Esophagus squamous epithelium (tissue), 5 donors: Measurements from ENCODE around the gene TNPO1. TPM values are rescaled to one million over a fixed set of nuclear protein-coding genes. Genes with fewer than 3 reads are reported as not detected.

Source experiments
- DNase-seq: peaks from one replicate; lab custom pipeline; 2025; lab: John Stamatoyannopoulos, UW
- H3K27ac ChIP-seq, 4 donors: fragments of 200-600 bp; sonication (generic); one replicate each; pipeline ENCODE4 v1.5.1; 2016 to 2019; ENCODE audit warnings: mild to moderate bottlenecking in 1 of 4
- H3K27me3 ChIP-seq, 4 donors: fragments of 200-600 bp; sonication (generic); 1 replicate in 3 of 4; 2 replicates in 1 of 4; pipeline versions ENCODE4 v1.5.1 to v1.6.0; 2017 to 2021; ENCODE audit warnings: antibody characterized with exemption in 1 of 4
- H3K36me3 ChIP-seq, 3 donors: fragments of 200-600 bp; sonication (generic); one replicate each; pipeline ENCODE4 v1.5.1; 2016 to 2019
- H3K4me1 ChIP-seq, 3 donors: fragments of 200-600 bp; sonication (generic); one replicate each; pipeline ENCODE4 v1.5.1; 2017 to 2019
- H3K4me3 ChIP-seq, 4 donors: fragments of 200-600 bp; sonication (generic); 1 replicate in 3 of 4; 2 replicates in 1 of 4; pipeline ENCODE4 v1.5.1; 2016 to 2019; ENCODE audit warnings: mild to moderate bottlenecking in 2 of 4, moderate library complexity in 1 of 4
- H3K9me3 ChIP-seq, 3 donors: fragments of 200-600 bp; sonication (generic); one replicate each; pipeline ENCODE4 v1.5.1; 2016 to 2019
- POLR2A ChIP-seq, 4 donors: fragments of 450-650 bp; IDR thresholded peaks; one replicate each; pipeline ENCODE4 v1.6.1; 2017; ENCODE audit warnings: antibody characterized with exemption in 4 of 4, mild to moderate bottlenecking in 4 of 4, moderate library complexity in 3 of 4
- WGBS, 2 donors: methylation state at CpG; one replicate each; pipeline ENCODE4 v1.1.5; 2018; 5-methylcytosine and 5-hydroxymethylcytosine counted together
- intact Hi-C: fragments of 100-400 bp; cut with DNase I; formaldehyde crosslinking; loops from one replicate; pipeline ENCODE4 v1.15.0; 2022
- total RNA-seq, 4 donors: library from RNA; depleted of rRNA; stranded (reverse); fragments of >200 nt; gene quantifications; one replicate each; pipeline ENCODE4 v1.1.0, GENCODE V29; 2016
- TF ChIP-seq, protein P1 (sequence below), 6 experiments: fragments of 450-650 bp in 4 of 6; fragments of 200-600 bp in 2 of 6; sonication (generic) in 2 of 6; IDR thresholded peaks; one replicate each; pipeline ENCODE4 v1.5.1; 2016 to 2019; ENCODE audit warnings: antibody characterized with exemption in 6 of 6, mild to moderate bottlenecking in 4 of 6, moderate library complexity in 4 of 6
- donor health status: DM: yes; HTN: yes; CAD: no.

Gene TNPO1
- total RNA-seq, 4 donors from 2014 or later: 49.1 to 90.6 (median 78.0) TPM

DNA sequence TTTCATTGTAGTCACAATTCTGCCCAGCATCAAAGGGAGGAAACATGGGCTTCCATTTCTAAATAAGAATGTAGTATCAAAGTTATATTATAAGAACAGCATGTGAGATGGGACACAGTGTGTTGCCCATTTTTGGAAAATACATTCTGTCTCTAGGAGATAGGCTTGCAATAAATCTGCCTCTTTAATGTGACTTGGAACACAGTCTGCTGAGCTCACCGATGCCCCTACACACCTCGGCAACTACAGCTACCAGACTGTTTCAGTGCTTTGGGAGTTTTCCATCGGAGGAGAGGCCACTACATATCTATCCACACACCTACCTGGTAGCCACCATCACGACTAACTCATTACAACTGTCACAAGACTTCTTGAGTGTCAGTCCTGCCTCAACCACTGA, 120.4 kb downstream of the TNPO1 start:
- no peak for DNase-seq
- H3K36me3 ChIP-seq: no peaks in the 10 kb centered on the region
- WGBS, 2 donors: 84 to 85% methylated on average over 4 of the region's 4 CpGs
- TF ChIP-seq POLR2A (IDR thresholded peaks at IDR 0.05): no peak
- TF ChIP-seq, protein P1, sequence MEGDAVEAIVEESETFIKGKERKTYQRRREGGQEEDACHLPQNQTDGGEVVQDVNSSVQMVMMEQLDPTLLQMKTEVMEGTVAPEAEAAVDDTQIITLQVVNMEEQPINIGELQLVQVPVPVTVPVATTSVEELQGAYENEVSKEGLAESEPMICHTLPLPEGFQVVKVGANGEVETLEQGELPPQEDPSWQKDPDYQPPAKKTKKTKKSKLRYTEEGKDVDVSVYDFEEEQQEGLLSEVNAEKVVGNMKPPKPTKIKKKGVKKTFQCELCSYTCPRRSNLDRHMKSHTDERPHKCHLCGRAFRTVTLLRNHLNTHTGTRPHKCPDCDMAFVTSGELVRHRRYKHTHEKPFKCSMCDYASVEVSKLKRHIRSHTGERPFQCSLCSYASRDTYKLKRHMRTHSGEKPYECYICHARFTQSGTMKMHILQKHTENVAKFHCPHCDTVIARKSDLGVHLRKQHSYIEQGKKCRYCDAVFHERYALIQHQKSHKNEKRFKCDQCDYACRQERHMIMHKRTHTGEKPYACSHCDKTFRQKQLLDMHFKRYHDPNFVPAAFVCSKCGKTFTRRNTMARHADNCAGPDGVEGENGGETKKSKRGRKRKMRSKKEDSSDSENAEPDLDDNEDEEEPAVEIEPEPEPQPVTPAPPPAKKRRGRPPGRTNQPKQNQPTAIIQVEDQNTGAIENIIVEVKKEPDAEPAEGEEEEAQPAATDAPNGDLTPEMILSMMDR (IDR thresholded peaks at IDR 0.05): no peak
- H3K27me3 ChIP-seq: no peaks in the 10 kb centered on the region
- no peaks in the 10 kb centered on the region for H3K9me3 ChIP-seq
- peaks cover 0 to 4% (median 0%) of the 10 kb centered on the region in 3 donors for H3K4me1 ChIP-seq
- H3K4me3 ChIP-seq: no peak overlapping the region
- peak overlapping the region in 1 of 4 donors; percentile 56 for H3K27ac ChIP-seq
- intact Hi-C loops: no loop called here

DNA sequence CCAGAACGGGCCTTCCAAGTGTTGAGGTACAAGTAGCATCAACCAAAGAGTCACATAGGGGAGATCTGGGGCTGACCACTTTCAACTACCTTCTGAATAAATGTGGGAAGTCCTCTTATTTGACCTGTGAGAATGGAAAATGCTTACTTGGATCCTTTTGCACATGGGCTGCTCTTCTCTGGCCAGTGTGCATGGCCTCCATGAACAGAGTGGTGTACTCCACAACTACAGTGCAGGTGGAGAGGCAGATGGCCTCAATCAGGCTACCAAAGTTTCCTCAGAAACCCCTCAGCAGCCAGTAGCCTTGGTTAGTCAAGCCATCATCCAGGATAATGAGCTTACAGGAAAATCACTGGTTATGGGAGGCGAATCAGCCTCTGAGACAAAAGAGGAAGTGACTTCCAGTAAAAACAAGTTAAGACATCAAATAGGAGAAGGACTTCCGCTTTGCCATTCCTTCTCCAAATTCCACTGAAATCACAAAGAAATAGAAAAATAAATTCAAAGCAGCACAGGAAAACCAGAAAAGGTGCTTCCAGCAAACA, 121.1 kb downstream of the TNPO1 start:
- peak overlapping the region in 3 of 4 donors; percentile 3 to 56 (median 43) for H3K27ac ChIP-seq

DNA sequence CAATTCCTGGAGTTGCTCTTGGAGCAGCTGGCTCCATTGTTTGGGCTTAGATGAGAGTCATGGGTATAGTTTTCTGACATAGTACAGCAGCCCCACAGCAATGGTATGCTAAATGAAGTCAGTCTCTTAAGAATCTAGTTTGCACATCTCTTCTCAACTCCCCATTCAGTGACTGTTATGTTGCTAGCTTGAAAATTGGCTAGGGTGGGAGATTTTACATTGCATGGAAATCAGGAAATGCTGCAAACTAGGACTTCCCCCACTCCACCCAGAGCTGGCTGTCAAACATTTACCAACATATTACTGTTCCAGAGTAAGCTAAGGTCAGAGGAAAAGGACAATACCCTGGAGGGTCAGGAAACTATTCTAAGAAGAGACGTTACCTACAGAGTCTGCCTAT, 121.7 kb downstream of the TNPO1 start:
- Histone ChIP-seq H3K27me3 (no peaks in the 10 kb centered on the region), H3K27ac (peak overlapping the region in 3 of 4 donors; percentile 3 to 43 (median 36)), H3K9me3 (no peaks in the 10 kb centered on the region), H3K4me1 (peaks cover 0 to 4% (median 0%) of the 10 kb centered on the region in 3 donors), H3K4me3 (no peak overlapping the region), H3K36me3 (no peaks in the 10 kb centered on the region)
- TF ChIP-seq, protein P1 (IDR thresholded peaks at IDR 0.05): no peak
- TF ChIP-seq POLR2A (IDR thresholded peaks at IDR 0.05): no peak
- DNase-seq: no peak
- 43 to 44% methylated on average over 1 of the region's 1 CpG for WGBS, 2 donors
- intact Hi-C loops: no loop called here

More for the DNA sequence above, 121.1 kb downstream of the TNPO1 start:
- H3K9me3 ChIP-seq: no peaks in the 10 kb centered on the region
- no peak overlapping the region for H3K4me3 ChIP-seq
- no peaks in the 10 kb centered on the region for H3K27me3 ChIP-seq
- H3K36me3 ChIP-seq: no peaks in the 10 kb centered on the region
- intact Hi-C loops: no loop called here
- no peak for DNase-seq
- WGBS, 2 donors: 72 to 73% methylated on average over 2 to 3 of the region's 3 CpGs
- peaks cover 0 to 4% (median 0%) of the 10 kb centered on the region in 3 donors for H3K4me1 ChIP-seq
- TF ChIP-seq POLR2A (IDR thresholded peaks at IDR 0.05): no peak
- TF ChIP-seq, protein P1 (IDR thresholded peaks at IDR 0.05): no peak

DNA sequence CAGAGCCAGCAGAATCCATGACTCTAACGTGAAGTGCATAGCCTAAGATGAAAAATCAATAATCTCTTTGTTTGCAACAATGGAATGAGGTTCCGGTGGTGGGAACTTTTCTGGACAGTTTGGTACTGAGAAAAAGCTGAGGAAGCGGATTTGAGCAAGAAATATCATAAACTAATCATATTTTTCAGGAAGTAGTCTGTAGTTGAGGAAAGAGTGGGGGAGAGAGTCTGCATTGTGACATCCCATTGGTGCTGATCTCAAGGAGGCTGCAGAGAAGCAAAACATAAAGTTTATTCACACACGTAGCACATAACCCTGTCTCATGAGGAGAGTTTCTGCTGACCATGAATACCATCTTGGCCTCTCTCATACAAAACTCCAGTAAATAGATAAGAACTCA, 123.6 kb downstream of the TNPO1 start:
- Histone ChIP-seq H3K27ac (no peak overlapping the region), H3K9me3 (no peaks in the 10 kb centered on the region), H3K4me1 (peaks cover 0 to 4% (median 0%) of the 10 kb centered on the region in 3 donors), H3K27me3 (no peaks in the 10 kb centered on the region), H3K36me3 (no peaks in the 10 kb centered on the region), H3K4me3 (no peak overlapping the region)
- WGBS, 2 donors: 50 to 62% methylated on average over 4 of the region's 4 CpGs
- intact Hi-C loops: no loop called here
- TF ChIP-seq, protein P1 (IDR thresholded peaks at IDR 0.05): no peak
- TF ChIP-seq POLR2A (IDR thresholded peaks at IDR 0.05): no peak
- DNase-seq: no peak

DNA sequence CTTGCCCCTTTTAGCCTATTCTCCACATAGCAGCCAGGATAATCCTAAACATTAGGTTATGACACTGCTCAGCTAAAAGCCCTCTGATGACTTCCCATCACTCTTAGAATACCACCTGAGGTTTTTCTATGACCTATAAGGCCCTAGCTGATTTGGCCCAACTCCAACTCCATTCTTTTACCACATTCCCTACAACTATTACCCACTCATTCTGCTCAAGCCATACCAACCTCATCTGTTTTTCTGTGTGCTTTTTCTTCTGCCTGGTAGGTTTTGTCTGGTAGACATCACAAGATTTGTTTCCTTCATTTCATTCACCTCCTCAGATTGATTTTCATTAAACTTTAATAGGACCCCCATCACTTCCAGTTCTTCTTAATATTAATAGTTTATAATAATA, 126.8 kb downstream of the TNPO1 start:
- TF ChIP-seq, protein P1 (IDR thresholded peaks at IDR 0.05): no peak
- no peak for DNase-seq

More for the DNA sequence above, 126.8 kb downstream of the TNPO1 start:
- intact Hi-C loops: no loop called here
- no peaks in the 10 kb centered on the region for H3K9me3 ChIP-seq
- no peak overlapping the region for H3K27ac ChIP-seq
- peaks cover 0 to 2% (median 0%) of the 10 kb centered on the region in 3 donors for H3K4me1 ChIP-seq
- H3K36me3 ChIP-seq: no peaks in the 10 kb centered on the region
- no peak overlapping the region for H3K4me3 ChIP-seq
- H3K27me3 ChIP-seq: no peaks in the 10 kb centered on the region
